22Rv1 (cell line): ENCODE data around the gene WDR27.
"Not testable (repeated sequence)": the region's sequence is repeated elsewhere in the genome, so short reads cannot be mapped to it uniquely, and the experiment has no call there.

Experiments used
- ZFX ChIP-seq: fragments of 450-650 bp; IDR thresholded peaks from 2 replicates; pipeline ENCODE4 v1.6.1; 2017; ENCODE audit warnings: antibody characterized with exemption, borderline replicate concordance
- TF ChIP-seq, protein P1 (sequence below): fragments of 450-650 bp; IDR thresholded peaks from 2 replicates; pipeline ENCODE4 v1.5.1; 2017; ENCODE audit warnings: mild to moderate bottlenecking

DNA sequence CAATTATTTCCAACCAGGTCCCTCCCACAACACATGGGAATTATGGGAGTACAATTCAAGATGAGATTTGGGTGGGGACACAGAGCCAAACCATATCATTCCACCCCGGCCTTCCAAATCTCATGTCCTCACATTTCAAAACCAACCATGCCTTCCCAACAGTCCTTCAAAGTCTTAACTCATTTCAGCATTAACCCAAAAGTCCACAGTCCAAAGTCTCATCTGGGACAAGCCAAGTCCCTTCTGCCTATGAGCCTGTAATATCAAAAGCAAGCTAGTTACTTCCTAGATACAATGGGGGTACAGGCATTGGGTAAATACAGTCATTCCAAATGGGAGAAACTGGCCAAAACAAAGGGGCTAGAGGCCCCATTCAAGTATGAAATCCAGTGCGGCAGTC, 93.2 kb downstream of the WDR27 start:
- not testable (repeated sequence) for TF ChIP-seq ZFX
- TF ChIP-seq, protein P1, sequence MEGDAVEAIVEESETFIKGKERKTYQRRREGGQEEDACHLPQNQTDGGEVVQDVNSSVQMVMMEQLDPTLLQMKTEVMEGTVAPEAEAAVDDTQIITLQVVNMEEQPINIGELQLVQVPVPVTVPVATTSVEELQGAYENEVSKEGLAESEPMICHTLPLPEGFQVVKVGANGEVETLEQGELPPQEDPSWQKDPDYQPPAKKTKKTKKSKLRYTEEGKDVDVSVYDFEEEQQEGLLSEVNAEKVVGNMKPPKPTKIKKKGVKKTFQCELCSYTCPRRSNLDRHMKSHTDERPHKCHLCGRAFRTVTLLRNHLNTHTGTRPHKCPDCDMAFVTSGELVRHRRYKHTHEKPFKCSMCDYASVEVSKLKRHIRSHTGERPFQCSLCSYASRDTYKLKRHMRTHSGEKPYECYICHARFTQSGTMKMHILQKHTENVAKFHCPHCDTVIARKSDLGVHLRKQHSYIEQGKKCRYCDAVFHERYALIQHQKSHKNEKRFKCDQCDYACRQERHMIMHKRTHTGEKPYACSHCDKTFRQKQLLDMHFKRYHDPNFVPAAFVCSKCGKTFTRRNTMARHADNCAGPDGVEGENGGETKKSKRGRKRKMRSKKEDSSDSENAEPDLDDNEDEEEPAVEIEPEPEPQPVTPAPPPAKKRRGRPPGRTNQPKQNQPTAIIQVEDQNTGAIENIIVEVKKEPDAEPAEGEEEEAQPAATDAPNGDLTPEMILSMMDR: not testable (repeated sequence)
